ENCODE data around the gene BOD1L2.

Gene BOD1L2

GRCh38 chr18:57146956-57147636 lies at the start of gene BOD1L2:
BOD1L2 (plus strand) TSS chr18:57147087; CDS start chr18:57147313, 226 bp downstream.
- TF ChIP-seq, protein P1, sequence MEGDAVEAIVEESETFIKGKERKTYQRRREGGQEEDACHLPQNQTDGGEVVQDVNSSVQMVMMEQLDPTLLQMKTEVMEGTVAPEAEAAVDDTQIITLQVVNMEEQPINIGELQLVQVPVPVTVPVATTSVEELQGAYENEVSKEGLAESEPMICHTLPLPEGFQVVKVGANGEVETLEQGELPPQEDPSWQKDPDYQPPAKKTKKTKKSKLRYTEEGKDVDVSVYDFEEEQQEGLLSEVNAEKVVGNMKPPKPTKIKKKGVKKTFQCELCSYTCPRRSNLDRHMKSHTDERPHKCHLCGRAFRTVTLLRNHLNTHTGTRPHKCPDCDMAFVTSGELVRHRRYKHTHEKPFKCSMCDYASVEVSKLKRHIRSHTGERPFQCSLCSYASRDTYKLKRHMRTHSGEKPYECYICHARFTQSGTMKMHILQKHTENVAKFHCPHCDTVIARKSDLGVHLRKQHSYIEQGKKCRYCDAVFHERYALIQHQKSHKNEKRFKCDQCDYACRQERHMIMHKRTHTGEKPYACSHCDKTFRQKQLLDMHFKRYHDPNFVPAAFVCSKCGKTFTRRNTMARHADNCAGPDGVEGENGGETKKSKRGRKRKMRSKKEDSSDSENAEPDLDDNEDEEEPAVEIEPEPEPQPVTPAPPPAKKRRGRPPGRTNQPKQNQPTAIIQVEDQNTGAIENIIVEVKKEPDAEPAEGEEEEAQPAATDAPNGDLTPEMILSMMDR (IDR thresholded peaks at IDR 0.05): no peak

DNA sequence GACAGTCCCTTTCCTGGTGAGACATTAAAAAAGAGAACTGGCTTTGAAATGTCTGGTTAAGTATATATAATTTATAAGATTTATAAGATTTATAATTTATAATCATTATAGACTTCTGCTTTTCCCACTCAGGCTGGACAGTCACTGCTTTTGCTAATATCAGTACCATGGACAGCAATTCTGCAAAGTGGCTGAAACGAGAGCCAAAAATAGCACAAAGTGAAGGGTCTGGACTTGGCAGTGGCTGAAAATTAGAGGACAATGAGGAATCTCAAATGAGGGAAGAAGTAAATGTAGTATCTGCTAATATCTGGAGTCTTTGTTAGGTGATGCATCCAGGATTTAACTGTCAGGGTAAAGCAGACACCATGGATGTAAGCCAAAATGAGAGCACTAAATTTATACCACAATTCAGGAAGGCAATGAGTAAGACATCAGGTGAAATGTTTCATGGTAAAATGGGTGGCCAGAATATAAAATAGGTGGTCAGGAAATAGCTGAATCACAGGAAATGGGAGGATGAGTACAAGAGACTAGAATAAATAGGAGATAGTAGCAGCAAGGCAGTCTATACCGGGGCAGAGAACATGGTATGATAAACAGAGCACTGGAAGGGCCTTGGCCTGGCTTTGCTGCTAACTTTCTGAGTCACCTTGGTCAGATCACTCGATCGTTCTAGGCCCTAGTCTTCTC lies 39.6 kb upstream of the BOD1L2 start:
- TF ChIP-seq, protein P1 (IDR thresholded peaks at IDR 0.05): no peak

DNA sequence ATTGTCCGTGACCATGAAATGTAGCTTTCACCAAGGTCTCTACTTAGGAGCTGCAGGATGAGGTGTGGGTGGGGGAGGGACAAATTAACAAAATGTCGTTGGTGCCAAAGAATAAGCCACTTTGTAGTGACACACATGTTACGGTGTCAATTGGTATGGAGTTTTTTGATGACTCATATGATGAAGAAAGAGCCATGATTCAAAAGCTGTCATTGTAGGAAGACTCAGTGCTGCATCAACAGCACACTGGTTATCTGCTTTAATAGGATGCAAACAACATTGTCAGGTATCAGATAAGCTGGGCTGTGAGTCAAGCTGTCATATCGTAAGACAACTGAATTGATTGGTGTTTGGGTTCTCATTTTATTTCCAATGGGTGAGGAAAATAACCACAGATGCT lies 36.6 kb upstream of the BOD1L2 start:
- TF ChIP-seq, protein P1 (IDR thresholded peaks at IDR 0.05): no peak

DNA sequence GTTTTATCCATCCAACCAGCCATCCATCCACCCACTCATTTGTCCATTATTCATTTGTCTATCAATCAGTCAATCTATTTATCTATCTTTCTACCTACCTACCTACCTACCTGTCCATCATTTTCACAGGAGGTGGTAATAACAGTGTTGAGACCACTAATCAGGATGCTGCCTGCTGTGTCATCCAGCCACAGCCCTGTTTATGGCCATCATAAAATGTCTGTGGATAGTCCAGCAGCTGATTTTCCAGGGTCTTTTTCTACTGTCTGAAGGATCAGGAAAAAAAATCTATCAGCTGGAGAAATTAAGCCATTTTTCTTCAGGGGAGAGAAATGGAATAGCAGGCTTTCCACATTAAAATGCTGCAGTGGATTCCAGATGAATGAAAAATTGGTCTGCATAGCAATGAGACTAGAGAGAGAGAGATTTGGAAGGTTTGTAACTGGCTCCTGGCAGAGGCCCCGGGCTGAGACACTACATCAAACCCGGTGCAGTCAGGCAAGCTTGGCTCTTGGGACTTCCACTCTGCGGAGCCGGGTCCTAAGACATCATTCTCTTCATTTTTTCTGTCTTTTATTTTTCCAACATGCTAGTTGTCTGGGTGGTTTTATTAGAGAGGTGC lies 33.0 kb upstream of the BOD1L2 start:
- TF ChIP-seq, protein P1 (IDR thresholded peaks at IDR 0.05): no peak

- TF ChIP-seq, protein P1 (IDR thresholded peaks at IDR 0.05): no peak
These were observed 30.2 kb upstream of the BOD1L2 start for GRCh38 chr18:57116598-57117132.

DNA sequence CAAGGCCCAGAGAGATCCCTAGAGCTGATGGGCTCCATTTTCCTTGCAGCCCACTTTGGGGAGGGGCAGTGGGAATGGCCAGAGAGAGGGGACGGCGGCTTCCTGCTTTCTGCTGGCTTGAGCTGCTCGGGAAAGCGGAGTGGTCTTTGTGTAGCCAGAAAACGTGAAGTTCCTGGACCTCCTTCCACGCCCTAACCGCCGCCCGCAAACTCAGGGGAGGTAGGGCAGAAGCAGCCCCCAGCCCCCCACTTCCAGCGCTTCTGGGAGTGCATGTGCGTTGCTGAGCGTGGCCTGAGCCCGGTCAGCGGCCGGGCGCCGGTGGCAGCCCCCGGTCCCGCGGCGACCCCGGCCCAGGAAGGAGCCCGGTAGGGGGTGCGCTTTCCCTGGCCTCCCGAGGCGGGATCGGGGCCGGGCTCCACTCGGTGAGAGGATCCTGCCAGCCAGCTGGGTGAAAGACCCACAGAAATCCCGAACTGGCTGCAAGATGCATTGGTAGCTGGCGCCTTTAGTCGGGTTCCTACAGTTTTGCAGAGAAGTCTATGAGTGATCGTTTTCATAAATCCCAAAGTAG lies 25.3 kb upstream of the BOD1L2 start:
- TF ChIP-seq, protein P1 (IDR thresholded peaks at IDR 0.05): no peak

DNA sequence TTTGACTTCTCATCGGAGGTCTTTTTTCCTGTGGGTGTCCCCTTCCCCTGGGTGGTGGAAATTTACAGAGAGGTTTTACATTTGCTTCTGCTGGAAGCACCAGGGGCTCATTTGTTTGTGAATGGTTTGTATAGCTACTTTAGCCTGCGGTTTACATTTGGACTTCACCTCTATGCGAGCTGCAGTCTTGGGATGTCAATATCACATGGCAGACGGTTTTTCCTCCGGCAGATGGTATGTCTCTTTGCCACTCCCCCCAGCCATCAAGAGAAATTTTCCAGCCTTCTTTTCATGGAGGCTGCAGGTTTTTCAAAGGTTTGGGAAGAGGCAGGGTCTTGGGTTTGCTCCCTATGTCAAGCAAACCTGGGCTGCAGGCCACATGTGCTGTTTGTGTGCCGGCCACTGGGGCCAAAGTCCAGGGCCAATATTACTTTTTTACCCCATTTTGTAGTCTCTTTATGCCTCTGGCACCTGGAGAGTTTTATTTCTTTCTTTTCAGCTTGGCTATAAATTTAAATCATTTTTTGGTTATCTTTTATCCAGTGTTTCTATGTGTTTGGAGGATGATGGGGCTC lies 23.9 kb upstream of the BOD1L2 start:
- TF ChIP-seq, protein P1 (IDR thresholded peaks at IDR 0.05): no peak

Data from LNCAP (cell line).